Fibroblast of mammary gland (primary cell): ENCODE measurements around the gene PPP1R12B.
A peak's percentile ranks its signal among the peaks of the same experiment; 100 is the strongest.
"Not testable (repeated sequence)": the region's sequence is repeated elsewhere in the genome, so short reads cannot be mapped to it uniquely, and the experiment has no call there.

Experiments
- DNase-seq: peaks from one replicate; pipeline ENCODE4 v3.0.0-alpha.2; 2010; ENCODE audit warnings: low read depth
- H3K4me3 ChIP-seq: 2 replicates; pipeline ENCODE4 v1.5.1; 2011; ENCODE audit warnings: low read depth, mild to moderate bottlenecking, low read length, moderate library complexity; ENCODE audit not compliant: control insufficient read depth
- TF ChIP-seq, protein P1 (sequence below): conservative IDR thresholded peaks from 2 replicates; pipeline ENCODE4 v1.5.1; 2011; ENCODE audit warnings: low read depth, low read length, inconsistent platforms; ENCODE audit not compliant: control insufficient read depth, insufficient read depth

Gene PPP1R12B

GRCh38 chr1:202438393-202439174 is 90.1 kb downstream of the PPP1R12B start:
- TF ChIP-seq, protein P1, sequence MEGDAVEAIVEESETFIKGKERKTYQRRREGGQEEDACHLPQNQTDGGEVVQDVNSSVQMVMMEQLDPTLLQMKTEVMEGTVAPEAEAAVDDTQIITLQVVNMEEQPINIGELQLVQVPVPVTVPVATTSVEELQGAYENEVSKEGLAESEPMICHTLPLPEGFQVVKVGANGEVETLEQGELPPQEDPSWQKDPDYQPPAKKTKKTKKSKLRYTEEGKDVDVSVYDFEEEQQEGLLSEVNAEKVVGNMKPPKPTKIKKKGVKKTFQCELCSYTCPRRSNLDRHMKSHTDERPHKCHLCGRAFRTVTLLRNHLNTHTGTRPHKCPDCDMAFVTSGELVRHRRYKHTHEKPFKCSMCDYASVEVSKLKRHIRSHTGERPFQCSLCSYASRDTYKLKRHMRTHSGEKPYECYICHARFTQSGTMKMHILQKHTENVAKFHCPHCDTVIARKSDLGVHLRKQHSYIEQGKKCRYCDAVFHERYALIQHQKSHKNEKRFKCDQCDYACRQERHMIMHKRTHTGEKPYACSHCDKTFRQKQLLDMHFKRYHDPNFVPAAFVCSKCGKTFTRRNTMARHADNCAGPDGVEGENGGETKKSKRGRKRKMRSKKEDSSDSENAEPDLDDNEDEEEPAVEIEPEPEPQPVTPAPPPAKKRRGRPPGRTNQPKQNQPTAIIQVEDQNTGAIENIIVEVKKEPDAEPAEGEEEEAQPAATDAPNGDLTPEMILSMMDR = no peak
- no peak for DNase-seq
- H3K4me3 ChIP-seq = no peak overlapping the region

DNA sequence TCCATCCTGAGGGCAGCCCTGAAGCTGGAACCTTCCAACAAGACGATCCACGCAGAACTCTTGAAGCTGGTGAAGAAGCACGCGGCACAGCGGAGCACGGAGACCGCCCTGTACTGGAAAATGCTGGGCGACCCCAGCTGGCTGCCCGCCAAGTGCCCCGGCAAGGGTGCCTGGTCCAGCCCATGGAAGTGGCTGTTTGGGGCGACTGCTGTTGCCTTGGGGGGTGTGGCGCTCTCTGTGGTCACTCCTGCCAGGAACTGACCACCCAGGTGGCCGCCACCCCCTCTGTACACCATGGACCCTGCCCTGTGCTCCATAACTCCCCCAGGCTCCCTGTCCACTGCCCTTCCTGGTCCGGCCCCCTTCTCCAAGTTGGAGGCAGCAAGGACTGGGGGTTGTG is 90.8 kb downstream of the PPP1R12B start:
- no peak overlapping the region for H3K4me3 ChIP-seq
- TF ChIP-seq, protein P1 = no peak
- DNase-seq = no peak

GRCh38 chr1:202448140-202448539 is 99.6 kb downstream of the PPP1R12B start:
- H3K4me3 ChIP-seq, DNase-seq: not testable (repeated sequence)

DNA sequence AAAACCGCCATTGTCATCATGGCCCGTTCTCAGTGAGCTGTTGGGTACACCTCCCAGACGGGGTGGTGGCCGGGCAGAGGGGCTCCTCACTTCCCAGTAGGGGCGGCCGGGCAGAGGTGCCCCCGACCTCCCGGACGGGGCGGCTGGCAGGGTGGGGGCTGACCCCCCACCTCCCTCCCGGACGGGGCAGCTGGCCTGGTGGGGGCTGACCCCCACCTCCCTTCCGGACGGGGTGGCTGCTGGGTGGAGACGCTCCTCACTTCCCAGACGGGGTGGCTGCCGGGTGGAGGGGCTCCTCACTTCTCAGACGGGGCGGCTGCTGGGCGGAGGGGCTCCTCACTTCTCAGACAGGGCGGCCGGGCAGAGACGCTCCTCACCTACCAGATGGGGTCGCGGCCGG is 103.1 kb downstream of the PPP1R12B start:
- not testable (repeated sequence) for H3K4me3 ChIP-seq, DNase-seq

GRCh38 chr1:202452508-202452907 is 104.0 kb downstream of the PPP1R12B start:
- H3K4me3 ChIP-seq = no peak overlapping the region
- DNase-seq = no peak
- TF ChIP-seq, protein P1 = no peak

- DNase-seq = peak; percentile 51
Observed at GRCh38 chr1:202456372-202457169, 108.1 kb downstream of the PPP1R12B start.

DNA sequence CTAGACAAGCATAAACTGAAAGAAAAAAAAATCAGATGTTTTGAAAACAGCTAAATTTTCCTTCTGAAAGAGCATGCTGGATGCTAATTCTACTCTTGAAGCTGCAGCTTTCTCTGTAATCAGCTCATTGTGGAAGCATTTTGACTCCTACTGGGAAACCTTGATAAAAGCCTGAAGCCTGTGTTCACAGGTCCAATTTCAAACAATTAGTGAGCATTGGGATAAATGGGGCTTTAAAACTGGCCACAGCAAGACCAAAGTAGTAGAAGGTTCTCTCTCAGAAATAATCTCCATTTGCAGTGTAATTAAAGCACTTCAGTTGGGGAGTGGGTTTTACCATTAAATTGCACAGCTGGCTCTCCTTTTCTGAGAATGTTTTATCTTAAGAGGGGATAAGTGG is 110.2 kb downstream of the PPP1R12B start:
- not testable (repeated sequence) for DNase-seq, H3K4me3 ChIP-seq

More at GRCh38 chr1:202456372-202457169, 108.1 kb downstream of the PPP1R12B start:
- H3K4me3 ChIP-seq = not testable (repeated sequence)

GRCh38 chr1:202459470-202460142 is 111.1 kb downstream of the PPP1R12B start:
- not testable (repeated sequence) for DNase-seq

GRCh38 chr1:202460143-202460495 is 111.6 kb downstream of the PPP1R12B start:
- H3K4me3 ChIP-seq = not testable (repeated sequence)
- DNase-seq = peak; percentile 81

More at GRCh38 chr1:202459470-202460142, 111.1 kb downstream of the PPP1R12B start:
- H3K4me3 ChIP-seq = not testable (repeated sequence)
